HG03060 (cell line): ENCODE data around the gene CEP85L.

Experiments used
- ATAC-seq: cut with Tn5 transposase; IDR thresholded peaks from one replicate; pipeline ENCODE4 v1.9.1; 2021; ENCODE audit warnings: low read depth, moderate number of reproducible peaks; ENCODE audit not compliant: unreplicated experiment

The CEP85L gene

GRCh38 chr6:118546164-118546879 is 105.1 kb downstream of the CEP85L start:
- ATAC-seq = no peak

GRCh38 chr6:118544105-118544504 is 107.3 kb downstream of the CEP85L start:
- ATAC-seq = no peak

- no peak for ATAC-seq
These were observed 109.0 kb downstream of the CEP85L start for GRCh38 chr6:118542184-118542952.

GRCh38 chr6:118537574-118537973 is 113.8 kb downstream of the CEP85L start:
- no peak for ATAC-seq

- ATAC-seq = no peak
These were observed 114.9 kb downstream of the CEP85L start for GRCh38 chr6:118536478-118536877.

- ATAC-seq = no peak
These were observed 116.1 kb downstream of the CEP85L start for GRCh38 chr6:118535176-118535844.

- ATAC-seq = no peak
These were observed 120.4 kb downstream of the CEP85L start for GRCh38 chr6:118530942-118531341.

- no peak for ATAC-seq
These were observed 121.6 kb downstream of the CEP85L start for GRCh38 chr6:118529756-118530155.

- no peak for ATAC-seq
These were observed 123.3 kb downstream of the CEP85L start for GRCh38 chr6:118528129-118528528.

GRCh38 chr6:118525913-118526780 is 125.2 kb downstream of the CEP85L start:
- no peak for ATAC-seq

GRCh38 chr6:118524686-118525085 is 126.7 kb downstream of the CEP85L start:
- ATAC-seq = no peak

- ATAC-seq = no peak
These were observed 128.2 kb downstream of the CEP85L start for GRCh38 chr6:118523216-118523615.

- ATAC-seq = no peak
These were observed 129.0 kb downstream of the CEP85L start for GRCh38 chr6:118522422-118522821.

- no peak for ATAC-seq
These were observed 136.7 kb downstream of the CEP85L start for GRCh38 chr6:118514689-118515088.

- no peak for ATAC-seq
These were observed 139.3 kb downstream of the CEP85L start for GRCh38 chr6:118511930-118512715.

GRCh38 chr6:118509009-118509617 is 142.3 kb downstream of the CEP85L start:
- no peak for ATAC-seq

GRCh38 chr6:118507636-118508035 is 143.8 kb downstream of the CEP85L start:
- no peak for ATAC-seq

GRCh38 chr6:118506071-118506638 is 145.2 kb downstream of the CEP85L start:
- ATAC-seq = no peak

- ATAC-seq = no peak
These were observed 145.7 kb downstream of the CEP85L start for GRCh38 chr6:118505656-118506055.
